ENCODE data around the gene CCR7.

GRCh38 chr17:40560592-40561293 lies 4.5 kb downstream of the CCR7 start:
- no peak for TF ChIP-seq MXI1 (IDR thresholded peaks at IDR 0.05; ENCODE audit: low read depth, low read length)
- TF ChIP-seq CTCF (IDR thresholded peaks at IDR 0.05), result no peak
- TF ChIP-seq REST (IDR thresholded peaks at IDR 0.05; ENCODE audit: low read depth, low read length), result no peak
- no peak for TF ChIP-seq RAD21 (IDR thresholded peaks at IDR 0.05; ENCODE audit: low read length)
- no peak for TF ChIP-seq NRF1 (IDR thresholded peaks at IDR 0.05; ENCODE audit: low read depth, low read length)
- no peak for TF ChIP-seq USF2 (IDR thresholded peaks at IDR 0.05; ENCODE audit: borderline replicate concordance, low read depth, low read length)
- TF ChIP-seq YY1 (IDR thresholded peaks at IDR 0.05; ENCODE audit: low read depth), result no peak
- TF ChIP-seq CHD2 (IDR thresholded peaks at IDR 0.05; ENCODE audit: low read length, partially characterized antibody), result no peak
- TF ChIP-seq EP300 (IDR thresholded peaks at IDR 0.05; ENCODE audit: borderline replicate concordance in 1 of 2, low read depth in 1 of 2, low read length in 1 of 2), result no peak
- TF ChIP-seq ZBTB33 (IDR thresholded peaks at IDR 0.05; ENCODE audit: borderline replicate concordance, low read depth), result no peak
- no peak for TF ChIP-seq GATA2 (CRISPR knock-in tag; IDR thresholded peaks at IDR 0.05)

Data from SK-N-SH (cell line).